Activated CD4-positive, alpha-beta T cell treated with anti-CD3 and anti-CD28 coated beads, Interleukin-2, amount 50 U/mL, for 4 hours (primary cell): ENCODE measurements around the gene RPL5.

ENCODE experiments used
- DNase-seq, 2 experiments: peaks; one replicate each; pipeline ENCODE4 v3.0.0-alpha.2; 2020

The RPL5 gene

DNA sequence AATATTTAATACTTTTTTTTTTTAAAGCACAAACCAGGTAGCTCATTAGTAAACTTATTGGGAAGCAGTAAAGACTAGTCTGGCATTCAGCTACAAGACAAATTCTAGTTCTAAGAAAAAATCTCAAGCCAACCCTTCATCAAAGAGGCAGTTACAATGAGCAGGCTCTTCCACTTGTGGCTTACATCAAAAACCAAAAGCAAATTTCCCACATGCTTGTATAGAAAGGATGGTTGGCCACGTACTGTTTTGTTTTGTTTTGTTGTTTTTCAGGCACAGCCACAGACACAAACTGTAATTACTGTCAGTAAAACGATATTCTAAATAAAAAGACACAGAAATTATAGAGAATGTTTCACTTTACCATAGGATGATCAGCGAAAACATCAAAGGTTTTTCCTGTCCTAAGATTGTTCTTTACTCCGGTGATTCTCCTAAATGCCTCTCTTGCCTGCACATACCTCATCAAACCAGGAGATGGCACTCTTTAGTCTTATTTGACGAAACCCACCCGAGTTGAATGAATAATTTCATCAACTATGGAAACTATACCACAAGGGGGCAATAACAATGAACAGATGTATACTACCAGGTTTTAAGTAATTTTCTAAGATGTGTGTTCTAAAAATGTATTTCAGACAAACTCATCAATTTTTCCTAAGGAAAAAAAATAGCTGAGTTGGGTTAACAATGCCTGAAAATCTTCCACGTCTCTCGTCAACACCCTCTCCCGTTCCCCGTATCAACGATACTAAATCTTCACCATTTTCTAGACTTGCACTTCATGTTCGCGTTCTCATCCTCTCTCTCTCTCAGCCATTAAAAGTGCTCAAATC, 26.9 kb downstream of the RPL5 start:
- peak; percentile 25 to 34 for DNase-seq

DNA sequence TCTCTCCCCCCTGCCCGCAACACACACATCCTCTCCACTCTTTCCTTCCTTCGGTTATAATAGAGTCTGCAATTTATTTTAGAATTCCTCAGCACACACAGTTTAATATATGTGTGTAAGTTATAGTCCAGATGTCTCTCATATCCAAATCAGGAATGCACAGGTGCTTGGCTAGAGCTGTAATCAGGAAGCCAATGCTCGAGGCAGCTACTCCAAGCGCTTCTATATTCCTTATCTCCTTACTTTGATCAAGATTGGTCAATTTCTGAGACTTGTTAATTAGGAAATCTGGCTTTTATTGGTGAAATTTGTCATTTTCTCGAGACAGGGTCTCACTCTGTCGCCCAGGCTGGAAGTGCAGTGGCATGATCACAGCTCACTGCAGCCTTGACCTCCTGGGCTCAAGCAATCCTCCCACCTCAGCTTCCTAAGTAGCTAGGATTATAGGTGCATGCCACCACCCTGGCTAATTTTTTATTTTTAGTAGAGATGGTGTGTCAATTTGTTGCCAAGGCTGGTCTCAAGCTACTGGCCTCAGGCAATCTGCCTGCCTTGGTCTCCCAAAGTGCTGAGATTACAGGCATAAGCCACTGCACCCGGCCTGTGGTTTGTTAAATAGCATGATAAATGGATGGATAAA, 27.7 kb downstream of the RPL5 start:
- no peak for DNase-seq

DNA sequence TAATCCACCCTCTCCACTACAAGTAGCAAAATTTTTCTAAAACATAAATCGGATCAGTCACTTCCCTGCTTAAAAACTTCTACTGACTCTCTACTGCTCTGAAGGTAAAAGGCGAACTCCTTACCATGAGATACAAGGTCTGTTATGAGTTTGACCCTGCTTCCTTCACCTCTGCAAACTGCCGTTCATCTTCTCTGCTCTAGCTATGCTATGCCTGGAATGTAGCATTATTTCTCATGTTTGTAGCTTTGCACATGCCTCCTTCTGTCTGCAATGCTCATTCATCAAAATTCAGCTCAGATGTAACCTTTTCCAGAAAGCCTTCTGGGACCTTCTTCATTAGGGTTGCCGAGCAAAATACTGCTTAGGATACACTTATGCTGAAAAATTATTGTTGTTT, 30.8 kb downstream of the RPL5 start:
- DNase-seq = no peak

DNA sequence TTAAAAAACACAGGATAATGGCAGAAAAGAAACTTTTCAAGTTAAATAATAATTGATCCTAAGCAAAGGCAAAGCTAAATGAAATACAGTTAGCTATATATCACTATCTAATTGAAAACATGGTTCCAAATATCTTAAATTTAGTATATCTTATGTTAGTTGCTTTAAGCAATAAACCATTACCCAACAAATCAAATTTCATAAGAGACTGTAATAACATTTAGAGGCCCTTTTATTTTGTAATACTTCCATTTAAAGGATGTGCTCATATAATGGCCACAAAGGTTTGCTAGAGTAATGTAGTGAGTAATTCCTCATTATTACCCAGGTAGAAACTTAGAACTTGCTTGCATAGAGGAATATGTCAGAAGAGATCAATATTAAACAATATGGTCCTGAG, 32.3 kb downstream of the RPL5 start:
- DNase-seq = no peak

DNA sequence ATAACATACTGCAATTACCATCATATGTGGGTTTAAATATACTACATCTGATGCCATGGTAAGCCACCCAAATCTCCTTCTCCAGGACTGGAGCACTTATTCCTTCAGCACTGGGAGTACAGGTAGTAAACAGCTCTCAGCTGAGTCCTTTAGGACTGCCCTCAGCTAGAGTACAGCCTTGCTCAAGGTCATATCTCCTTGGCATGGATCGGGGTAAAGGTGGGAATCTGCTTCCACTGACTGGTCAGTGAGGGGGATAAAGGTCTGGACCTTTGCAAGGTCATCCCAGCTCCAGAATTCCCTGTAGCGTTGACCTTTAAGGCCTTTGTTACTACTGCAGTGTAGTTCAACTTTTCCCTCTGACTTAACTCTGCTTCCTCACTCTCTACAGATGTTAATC, 38.8 kb downstream of the RPL5 start:
- DNase-seq = no peak

DNA sequence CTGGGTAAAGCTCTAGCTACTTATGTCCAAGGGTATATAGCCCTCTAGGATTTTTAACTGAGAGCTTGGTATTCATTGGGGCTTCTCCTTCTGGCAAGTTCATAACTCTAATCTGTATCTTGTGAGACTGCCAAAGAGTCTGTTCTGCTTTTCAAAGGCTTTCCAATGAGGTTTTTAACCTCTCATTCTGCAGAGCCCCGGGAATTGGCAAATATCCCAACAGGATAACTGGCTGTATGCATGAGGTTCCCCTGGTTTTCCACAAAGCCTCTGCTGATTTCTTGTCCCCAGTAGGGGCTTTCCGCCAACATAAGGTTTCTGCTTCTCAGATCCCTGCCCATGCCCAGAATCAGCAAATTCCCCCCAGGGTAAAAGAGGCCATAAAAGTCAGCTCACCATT, 40.9 kb downstream of the RPL5 start:
- DNase-seq = no peak

DNA sequence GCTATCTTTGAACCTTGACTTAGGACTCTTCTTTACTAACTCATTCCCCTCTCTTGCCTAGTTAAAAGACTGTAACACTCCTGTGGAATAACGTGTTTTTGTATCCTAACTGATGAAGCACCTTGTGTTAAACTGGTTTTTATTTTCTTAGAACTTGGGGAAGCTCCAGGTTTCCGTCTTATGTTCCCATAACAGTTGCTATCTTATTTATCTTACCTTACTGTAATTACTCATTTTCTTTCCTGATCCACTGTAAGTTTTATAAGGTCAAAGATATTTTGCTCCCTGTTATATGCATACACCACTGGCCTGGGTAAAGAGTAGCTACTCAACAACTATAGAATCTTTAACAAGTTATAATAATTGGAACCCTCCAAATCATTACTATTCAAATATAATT, 43.1 kb downstream of the RPL5 start:
- DNase-seq = no peak

DNA sequence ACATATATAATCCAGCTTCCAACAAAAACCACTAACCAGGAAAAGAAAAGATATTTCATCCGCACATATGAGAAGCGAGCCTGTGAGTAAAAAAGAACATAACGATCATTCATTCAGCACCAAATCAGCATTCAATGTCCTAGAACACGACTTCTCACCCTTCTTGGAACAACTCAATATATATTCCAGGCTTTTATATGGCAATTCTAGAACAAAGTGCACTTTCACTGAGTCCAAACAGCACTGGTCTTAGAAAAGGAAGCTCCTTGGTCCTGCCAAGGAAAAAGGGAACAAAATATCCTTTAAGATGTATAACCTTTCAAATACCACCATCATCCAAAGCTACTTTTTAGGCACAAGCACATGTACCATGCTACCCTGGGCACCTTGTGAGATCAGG, 44.5 kb downstream of the RPL5 start:
- no peak for DNase-seq

DNA sequence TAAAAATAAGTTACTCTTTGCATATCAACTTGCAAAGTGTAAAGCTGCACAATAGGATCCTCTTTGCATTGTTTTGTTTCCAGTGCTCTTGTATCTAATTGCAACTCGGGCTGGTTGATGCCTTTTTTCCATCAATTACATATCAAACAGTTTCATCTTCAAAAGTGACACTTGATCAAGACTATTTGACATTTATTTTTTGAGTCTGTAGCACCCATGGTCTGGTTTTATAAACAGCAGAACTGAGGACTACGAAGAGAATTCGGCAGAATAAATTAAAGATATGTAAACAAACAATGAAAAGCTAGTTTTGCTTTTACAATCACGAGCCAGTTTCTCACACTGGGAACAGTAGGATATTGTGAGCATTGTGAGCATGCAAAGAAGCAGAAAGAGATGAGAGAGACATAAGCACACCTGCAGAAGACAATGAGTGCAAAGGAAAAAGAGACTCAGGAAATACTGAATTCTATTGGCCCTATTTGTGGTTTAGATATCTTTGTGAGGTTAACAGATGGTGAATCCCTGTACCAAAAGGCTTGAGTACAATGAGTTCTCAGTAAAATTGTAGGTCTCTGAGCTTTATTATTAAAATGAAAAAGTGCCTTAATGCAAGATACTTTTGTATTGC, 45.4 kb downstream of the RPL5 start:
- no peak for DNase-seq

DNA sequence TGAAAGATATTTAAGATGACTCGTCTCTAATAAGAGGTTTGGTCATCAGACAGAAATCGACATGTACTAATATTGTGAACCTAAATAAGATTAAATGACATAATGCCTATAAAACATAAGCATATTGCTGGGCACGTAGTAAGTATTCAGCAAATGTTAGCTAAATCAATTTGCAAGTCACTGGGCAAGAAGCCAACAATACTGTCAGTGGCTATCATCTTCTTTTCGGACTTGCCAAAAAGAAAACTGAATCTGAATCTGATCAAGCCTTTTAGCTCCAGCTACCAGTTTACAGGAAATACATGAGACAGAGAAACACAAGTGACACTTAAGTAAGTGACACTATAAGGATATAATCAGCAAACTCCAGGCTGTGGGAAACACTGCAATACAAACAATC, 46.0 kb downstream of the RPL5 start:
- no peak for DNase-seq

DNA sequence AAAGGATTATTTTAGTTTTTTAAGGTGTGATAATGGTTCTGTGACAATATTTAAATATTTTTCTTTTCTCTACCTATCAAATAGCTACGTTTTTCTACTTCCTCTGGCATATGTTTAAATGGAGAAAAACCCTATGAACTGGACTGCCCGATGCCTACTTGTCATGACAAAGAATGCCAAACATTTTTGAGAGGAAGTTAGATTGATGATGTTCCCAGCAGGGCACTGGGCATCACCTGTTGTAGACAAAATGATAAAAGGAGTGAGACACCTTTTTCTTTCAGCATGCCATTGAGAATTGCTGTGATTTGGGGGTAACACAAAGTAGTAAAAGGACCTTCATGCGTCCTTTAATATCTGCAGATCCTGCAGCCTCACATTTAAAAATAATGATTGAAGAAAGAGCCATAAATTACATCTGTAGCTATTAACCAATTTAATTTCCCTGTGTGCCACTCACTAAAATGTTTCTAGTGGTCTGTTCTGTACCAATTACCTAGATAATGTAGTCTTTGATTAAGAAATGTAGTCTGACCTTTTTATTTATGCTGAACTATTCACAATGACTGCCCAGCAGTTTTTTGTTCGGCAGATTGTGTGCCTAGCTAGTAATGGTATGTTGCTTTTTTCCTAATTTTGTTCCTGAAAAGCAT, 47.6 kb downstream of the RPL5 start:
- no peak for DNase-seq

DNA sequence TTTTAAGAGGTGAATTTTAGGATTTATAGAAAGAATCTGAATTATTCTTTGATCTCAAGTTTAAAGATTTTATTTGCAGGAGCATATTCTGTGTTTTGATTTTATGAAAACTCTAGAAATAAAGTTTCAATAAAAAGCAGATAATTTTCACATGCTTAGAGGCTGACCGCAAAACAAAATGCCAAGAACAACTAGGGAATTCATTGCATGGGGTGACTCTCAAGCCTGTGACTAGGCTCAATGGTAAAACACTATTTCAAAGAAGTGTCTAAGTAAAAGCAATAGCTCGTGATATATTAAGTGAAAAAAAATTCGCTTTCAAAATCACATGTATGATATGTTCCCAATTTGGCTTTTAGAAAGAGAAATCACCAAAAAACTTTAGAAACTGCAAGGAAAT, 49.6 kb downstream of the RPL5 start:
- DNase-seq = no peak

DNA sequence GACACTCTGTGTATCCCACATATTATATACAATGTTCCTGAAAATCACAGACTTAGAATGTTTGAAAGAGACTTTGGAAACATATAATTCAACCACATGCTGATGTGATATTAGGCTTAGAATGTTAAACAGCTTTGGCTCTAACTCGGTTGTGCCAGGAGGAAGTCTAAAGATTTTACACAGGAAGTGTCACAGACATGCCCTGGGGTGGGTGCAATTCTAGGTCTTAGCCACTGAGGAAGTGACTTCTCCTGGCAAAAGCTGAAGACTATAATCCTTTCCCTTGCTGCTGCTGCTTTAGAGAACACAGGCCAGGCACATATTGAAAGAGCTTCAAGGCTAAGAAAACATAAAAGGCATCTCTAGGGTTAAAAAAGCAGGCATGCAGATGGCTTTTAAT, 51.0 kb downstream of the RPL5 start:
- DNase-seq = peak; percentile 23

DNA sequence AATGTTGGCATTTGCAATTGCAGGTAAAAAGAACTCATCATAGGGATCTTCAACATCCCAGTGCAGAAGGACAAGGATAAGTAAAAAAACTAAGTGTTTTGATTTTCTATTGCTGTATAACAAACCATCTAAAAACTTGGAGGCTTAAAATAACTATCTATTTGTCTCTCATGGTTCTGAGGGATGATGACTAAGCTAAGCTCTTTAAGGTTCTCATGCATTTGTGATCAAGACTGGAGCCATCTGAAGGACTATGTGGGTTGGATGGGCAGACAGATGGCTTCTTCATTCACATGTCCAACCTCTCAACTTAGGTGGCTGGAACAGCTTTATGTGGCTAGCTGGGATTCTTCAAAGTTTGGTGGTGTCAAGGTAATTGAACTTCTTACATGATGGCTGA, 51.5 kb downstream of the RPL5 start:
- DNase-seq = no peak

DNA sequence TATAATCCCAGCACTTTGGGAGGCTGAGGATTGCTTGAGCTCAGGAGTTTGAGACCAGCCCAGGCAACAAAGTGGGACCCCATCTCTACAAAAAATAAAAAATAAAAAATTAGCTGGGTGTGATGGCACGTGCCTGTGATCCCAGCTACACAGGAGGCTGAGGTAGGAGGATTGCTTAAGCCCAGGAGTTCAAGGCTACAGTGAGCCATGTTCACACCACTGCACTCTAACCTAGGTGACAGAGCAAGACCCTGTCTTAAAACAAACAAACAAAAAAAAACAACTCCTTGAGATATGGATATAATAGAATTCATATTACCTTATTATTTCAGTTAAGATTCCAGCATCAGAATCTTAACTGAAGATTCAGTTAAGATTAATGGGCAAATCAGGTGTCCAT, 52.4 kb downstream of the RPL5 start:
- no peak for DNase-seq

DNA sequence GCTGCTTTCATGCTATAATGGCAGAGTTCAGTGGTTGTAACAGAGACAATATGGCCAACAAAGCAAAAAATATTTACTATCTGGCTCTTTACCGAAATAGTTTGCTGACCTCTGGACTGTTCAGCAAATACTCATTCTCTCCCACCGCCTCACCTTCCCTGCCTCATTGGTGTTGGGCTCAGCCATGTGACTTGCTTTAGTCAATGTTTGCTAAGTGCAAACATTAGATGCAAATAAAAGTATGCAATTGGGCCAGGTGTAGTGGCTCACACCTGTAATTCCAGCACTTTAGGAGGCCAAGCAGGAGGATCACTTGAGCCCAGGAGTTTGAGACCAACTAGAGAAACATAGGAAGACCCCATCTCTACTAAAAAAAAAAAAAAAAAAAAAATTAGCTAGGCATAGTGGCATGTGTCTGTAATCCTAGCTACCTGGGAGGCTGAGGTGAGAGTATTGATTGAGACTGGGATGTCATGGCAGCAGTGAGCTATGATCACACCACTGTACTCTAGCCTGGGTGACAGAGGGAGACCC, 55.1 kb downstream of the RPL5 start:
- DNase-seq = no peak

DNA sequence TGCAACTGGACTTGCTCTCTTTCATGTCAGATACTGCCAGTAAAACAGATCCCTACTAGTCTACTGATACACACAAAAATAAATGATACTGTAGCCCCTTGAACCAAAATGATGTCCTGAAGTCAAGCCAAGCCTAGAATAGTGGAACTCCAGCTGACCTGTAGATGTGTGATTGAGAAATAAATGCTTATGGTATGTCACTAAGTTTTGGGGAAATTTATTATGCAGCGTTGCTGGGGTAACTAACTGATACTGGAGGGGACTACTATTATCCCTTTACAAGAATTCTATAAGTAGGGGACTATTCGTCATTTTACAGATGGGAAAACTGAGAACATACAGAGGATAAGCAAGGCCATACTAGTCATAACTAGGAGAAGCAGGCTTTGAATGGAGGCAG, 55.6 kb downstream of the RPL5 start:
- DNase-seq = no peak
